Lower lobe of right lung (tissue), 2 donors: ENCODE results near the gene CCDC85C. TPM values are rescaled to one million over a fixed set of nuclear protein-coding genes. Genes with fewer than 3 reads are reported as not detected.

Experiments
- ATAC-seq, 2 donors: fragments of 200-7000 bp; cut with Tn5 transposase; one replicate each; pipeline ENCODE4 v1.9.1; 2020 to 2022; ENCODE audit warnings: mild to moderate bottlenecking in 2 of 2, moderate library complexity in 2 of 2
- DNase-seq: peaks from one replicate; pipeline ENCODE4 v3.0.0-alpha.2; 2020
- H3K27ac ChIP-seq: fragments of 200-600 bp; one replicate; pipeline ENCODE4 v1.8.0; 2022
- H3K27me3 ChIP-seq: fragments of 200-600 bp; one replicate; pipeline ENCODE4 v1.8.0; 2022; ENCODE audit warnings: low read depth
- H3K36me3 ChIP-seq: fragments of 200-600 bp; one replicate; pipeline ENCODE4 v1.8.0; 2022; ENCODE audit warnings: mild to moderate bottlenecking
- H3K4me1 ChIP-seq: fragments of 200-600 bp; one replicate; pipeline ENCODE4 v1.8.0; 2022
- H3K4me3 ChIP-seq: fragments of 200-600 bp; one replicate; pipeline ENCODE4 v1.8.0; 2022; ENCODE audit warnings: mild to moderate bottlenecking
- H3K9me3 ChIP-seq: fragments of 200-600 bp; one replicate; pipeline ENCODE4 v1.8.0; 2022
- CTCF ChIP-seq: fragments of 200-600 bp; IDR thresholded peaks from one replicate; pipeline ENCODE4 v1.8.0; 2022; ENCODE audit warnings: antibody characterized with exemption, mild to moderate bottlenecking
- intact Hi-C: fragments of 100-400 bp; cut with DNase I; formaldehyde crosslinking; loops from one replicate; pipeline ENCODE4 v1.11.0; 2022
- total RNA-seq: library from RNA; stranded (reverse); fragmentation: NEBNext Ultra II Directional; extraction: Animal tissue kit (Norgen Biotek cat#: 25700); gene quantifications from one replicate; pipeline ENCODE4 v1.2.1, GENCODE V29; 2021
- donor health status: DM: no; HTN: yes; CAD: no; lungs with severe emphysema.

Gene CCDC85C
- total RNA-seq, 1 donor from 2014 or later: 15.3 TPM

GRCh38 chr14:99615497-99616157 lies 11.6 kb upstream of the CCDC85C start:
- TF ChIP-seq CTCF: no peak
- ATAC-seq (no peak), DNase-seq (no peak)
- Histone ChIP-seq H3K9me3 (no peaks in the 10 kb centered on the region), H3K36me3 (no peaks in the 10 kb centered on the region), H3K4me1 (peaks cover 7% of the 10 kb centered on the region), H3K27me3 (peaks cover 7% of the 10 kb centered on the region), H3K27ac (no peak overlapping the region), H3K4me3 (no peak overlapping the region)
- intact Hi-C loops: no loop called here

GRCh38 chr14:99612738-99613330 lies 8.8 kb upstream of the CCDC85C start:
- DNase-seq: no peak
- TF ChIP-seq CTCF: no peak
- H3K27ac ChIP-seq: no peak overlapping the region
- no peaks in the 10 kb centered on the region for H3K9me3 ChIP-seq
- no peaks in the 10 kb centered on the region for H3K4me1 ChIP-seq
- no peaks in the 10 kb centered on the region for H3K36me3 ChIP-seq
- H3K27me3 ChIP-seq: no peaks in the 10 kb centered on the region
- no peak for ATAC-seq
- intact Hi-C loops: no loop called here
- H3K4me3 ChIP-seq: no peak overlapping the region

- H3K36me3 ChIP-seq: no peaks in the 10 kb centered on the region
- ATAC-seq (no peak), DNase-seq (no peak)
- H3K4me3 ChIP-seq: no peak overlapping the region
- H3K27ac ChIP-seq: no peak overlapping the region
- no peaks in the 10 kb centered on the region for H3K27me3 ChIP-seq
- intact Hi-C loops: no loop called here
- no peaks in the 10 kb centered on the region for H3K9me3 ChIP-seq
- TF ChIP-seq CTCF: no peak
- H3K4me1 ChIP-seq: no peaks in the 10 kb centered on the region
These were observed 8.2 kb upstream of the CCDC85C start for GRCh38 chr14:99612071-99612737.

- Histone ChIP-seq H3K9me3 (no peaks in the 10 kb centered on the region), H3K36me3 (no peaks in the 10 kb centered on the region), H3K27me3 (no peaks in the 10 kb centered on the region), H3K4me3 (no peak overlapping the region), H3K4me1 (no peaks in the 10 kb centered on the region), H3K27ac (no peak overlapping the region)
- DNase-seq (no peak), ATAC-seq (no peak)
- no peak for TF ChIP-seq CTCF
- intact Hi-C loops: no loop called here
These were observed 7.6 kb upstream of the CCDC85C start for GRCh38 chr14:99611646-99612045.

- Histone ChIP-seq H3K27ac (no peak overlapping the region), H3K27me3 (peaks cover 5% of the 10 kb centered on the region), H3K4me1 (peaks cover 14% of the 10 kb centered on the region), H3K4me3 (no peak overlapping the region), H3K36me3 (no peaks in the 10 kb centered on the region), H3K9me3 (no peaks in the 10 kb centered on the region)
- no peak for ATAC-seq
- intact Hi-C loops: no loop called here
- TF ChIP-seq CTCF: peak; percentile 39
- no peak for DNase-seq
These were observed 5.5 kb upstream of the CCDC85C start for GRCh38 chr14:99609245-99610170.
